Fibroblast of lung (primary cell): ENCODE results near the gene MAP4K4. TPM values are rescaled to one million over a fixed set of nuclear protein-coding genes. Genes with fewer than 3 reads are reported as not detected.

ENCODE experiments used
- DNase-seq, 2 donors: peaks; one replicate each; pipeline versions ENCODE4 v3.0.0 to v3.0.0-alpha.2; 2010; ENCODE audit warnings: low read depth in 2 of 2
- H2AFZ ChIP-seq: 2 replicates; pipeline ENCODE4 v1.5.1; 2012; ENCODE audit warnings: low read length, control low read depth, inconsistent platforms
- H3K27ac ChIP-seq: 2 replicates; pipeline ENCODE4 v1.5.1; 2011; ENCODE audit warnings: low read length, control low read depth; ENCODE audit not compliant: insufficient read depth
- H3K27me3 ChIP-seq: 2 replicates; pipeline ENCODE4 v1.5.1; 2011; ENCODE audit warnings: mild to moderate bottlenecking, low read length; ENCODE audit not compliant: control insufficient read depth, insufficient read depth
- H3K36me3 ChIP-seq: 2 replicates; pipeline ENCODE4 v1.5.1; 2011; ENCODE audit warnings: low read length; ENCODE audit not compliant: control insufficient read depth, insufficient read depth
- H3K4me1 ChIP-seq: 2 replicates; pipeline ENCODE4 v1.5.1; 2011; ENCODE audit warnings: low read length; ENCODE audit not compliant: control insufficient read depth, insufficient read depth; ENCODE audit errors: extremely low read depth
- H3K4me2 ChIP-seq: 2 replicates; pipeline ENCODE4 v1.5.1; 2011; ENCODE audit warnings: low read length, control low read depth; ENCODE audit not compliant: insufficient read depth; ENCODE audit errors: extremely low read depth
- H3K4me3 ChIP-seq, 4 experiments: fragments of 200-600 bp in 1 of 4; sonication (generic) in 1 of 4; replicated peaks in 1 of 4; 2 replicates each; pipeline ENCODE4 v1.5.1; 2011 to 2016; ENCODE audit warnings: low read length in 4 of 4, low read depth in 3 of 4, mild to moderate bottlenecking in 3 of 4, control low read depth in 2 of 4, inconsistent platforms in 1 of 4, mixed read lengths in 1 of 4; ENCODE audit not compliant: insufficient read depth in 1 of 4; ENCODE audit errors: control extremely low read depth in 1 of 4
- H3K79me2 ChIP-seq: 2 replicates; pipeline ENCODE4 v1.5.1; 2012; ENCODE audit warnings: mild to moderate bottlenecking, low read length, inconsistent platforms; ENCODE audit not compliant: control insufficient read depth, insufficient read depth
- H3K9ac ChIP-seq: 2 replicates; pipeline ENCODE4 v1.5.1; 2011; ENCODE audit warnings: mild to moderate bottlenecking, low read length, control low read depth; ENCODE audit not compliant: insufficient read depth
- H3K9me3 ChIP-seq: 2 replicates; pipeline ENCODE4 v1.5.1; 2012; ENCODE audit warnings: low read depth, low read length; ENCODE audit not compliant: control insufficient read depth, insufficient read depth
- H4K20me1 ChIP-seq: 2 replicates; pipeline ENCODE4 v1.5.1; 2011; ENCODE audit warnings: low read length; ENCODE audit not compliant: control insufficient read depth, insufficient read depth; ENCODE audit errors: extremely low read depth
- CTCF ChIP-seq, 2 donors: IDR thresholded peaks in 1 of 2; conservative IDR thresholded peaks in 1 of 2; 1 replicate in 1 of 2; 2 replicates in 1 of 2; pipeline ENCODE4 v1.5.1; 2011 to 2012; ENCODE audit warnings: low read length in 2 of 2, control low read depth in 1 of 2, inconsistent platforms in 1 of 2, low read depth in 1 of 2, mild to moderate bottlenecking in 1 of 2
- EZH2 ChIP-seq: IDR thresholded peaks from 2 replicates; pipeline ENCODE4 v1.5.1; 2012; ENCODE audit warnings: low read length, control low read depth, mild to moderate bottlenecking; ENCODE audit errors: missing control alignments
- polyA plus RNA-seq, 2 donors: library from polyadenylated mRNA; depleted of rRNA in 1 of 2; stranded (reverse) in 1 of 2; unstranded in 1 of 2; fragments of >200 nt; gene quantifications; 2 replicates each; pipeline ENCODE4 v1.2.1, GENCODE V29; 2011 to 2012; ENCODE audit warnings: missing spikeins in 1 of 2
- total RNA-seq: library from RNA; depleted of rRNA; stranded (reverse); fragments of >200 nt; gene quantifications from 2 replicates; pipeline ENCODE4 v1.2.1, GENCODE V29; 2014

The MAP4K4 gene
- total and polyA plus RNA-seq, 2 donors (not counting 1 experiment from before 2014, with no cell fraction given) = 113 to 164 TPM

GRCh38 chr2:101696272-101697123, 1.0 kb upstream of the MAP4K4 start:
- peaks cover 36% of the 10 kb centered on the region for H3K79me2 ChIP-seq
- no peaks in the 10 kb centered on the region for H3K4me1 ChIP-seq
- no peaks in the 10 kb centered on the region for H4K20me1 ChIP-seq
- H3K4me2 ChIP-seq = peak overlapping the region; percentile 26
- peak in 1 of 2 donors; percentile 29 for DNase-seq
- H2AFZ ChIP-seq = peak overlapping the region; percentile 34
- TF ChIP-seq EZH2 = no peak
- no peak for TF ChIP-seq CTCF (conservative IDR thresholded peaks at IDR 0.05 in 1 of 2, IDR thresholded peaks at IDR 0.05 in 1 of 2; ENCODE audit: low read depth in 1 of 2, low read length in 2 of 2)
- no peaks in the 10 kb centered on the region for H3K9me3 ChIP-seq
- peak overlapping the region; percentile 36 to 68 (median 51) for H3K4me3 ChIP-seq
- peak overlapping the region; percentile 47 for H3K27ac ChIP-seq
- H3K27me3 ChIP-seq = no peaks in the 10 kb centered on the region
- H3K36me3 ChIP-seq = no peaks in the 10 kb centered on the region
- peak overlapping the region; percentile 75 for H3K9ac ChIP-seq

- Histone ChIP-seq H3K27me3 (no peaks in the 10 kb centered on the region), H3K4me1 (peaks cover 2% of the 10 kb centered on the region), H3K9me3 (no peaks in the 10 kb centered on the region), H3K27ac (peak overlapping the region; percentile 68), H3K4me2 (peak overlapping the region; percentile 53), H3K36me3 (peaks cover 2% of the 10 kb centered on the region), H3K4me3 (peak overlapping the region; percentile 63 to 98 (median 78)), H3K9ac (peak overlapping the region; percentile 75), H2AFZ (no peak overlapping the region), H4K20me1 (no peaks in the 10 kb centered on the region), H3K79me2 (peaks cover 53% of the 10 kb centered on the region)
- DNase-seq = peak; percentile 32 to 36
- TF ChIP-seq CTCF (conservative IDR thresholded peaks at IDR 0.05 in 1 of 2, IDR thresholded peaks at IDR 0.05 in 1 of 2; ENCODE audit: low read depth in 1 of 2, low read length in 2 of 2) = no peak
These were observed 722 bp downstream of the MAP4K4 start for GRCh38 chr2:101698014-101698843.
